Spleen (tissue), 13 donors: ENCODE results near the gene MIEF2. TPM values are rescaled to one million over a fixed set of nuclear protein-coding genes. Genes with fewer than 3 reads are reported as not detected.
A peak's percentile ranks its signal among the peaks of the same experiment; 100 is the strongest.
"Not testable (repeated sequence)": the region's sequence is repeated elsewhere in the genome, so short reads cannot be mapped to it uniquely, and the experiment has no call there.

ENCODE experiments used
- DNase-seq: peaks from one replicate; pipeline ENCODE4 v3.0.0-alpha.2; 2020
- H3K27ac ChIP-seq, 8 donors: fragments of 200-600 bp; sonication (generic) in 7 of 8; 1 replicate in 4 of 8; 2 replicates in 4 of 8; pipeline versions ENCODE4 v1.5.0 to v1.8.0; 2016 to 2021; ENCODE audit warnings: inconsistent platforms in 4 of 8, mild to moderate bottlenecking in 4 of 8, moderate library complexity in 1 of 8
- H3K27me3 ChIP-seq, 7 donors: fragments of 200-600 bp; sonication (generic) in 6 of 7; replicated peaks in 1 of 7; 1 replicate in 4 of 7; 2 replicates in 3 of 7; pipeline versions ENCODE4 v1.5.0 to v1.8.0; 2016 to 2021; ENCODE audit warnings: inconsistent platforms in 3 of 7, mild to moderate bottlenecking in 1 of 7
- H3K36me3 ChIP-seq, 6 donors: fragments of 200-600 bp; sonication (generic) in 5 of 6; 1 replicate in 4 of 6; 2 replicates in 2 of 6; pipeline versions ENCODE4 v1.5.0 to v1.8.0; 2016 to 2021; ENCODE audit warnings: inconsistent platforms in 2 of 6
- H3K4me1 ChIP-seq, 6 donors: fragments of 200-600 bp; sonication (generic) in 5 of 6; 1 replicate in 3 of 6; 2 replicates in 3 of 6; pipeline versions ENCODE4 v1.5.0 to v1.8.0; 2016 to 2021; ENCODE audit warnings: inconsistent platforms in 3 of 6
- H3K4me3 ChIP-seq, 8 donors: fragments of 200-600 bp; sonication (generic) in 7 of 8; 1 replicate in 4 of 8; 2 replicates in 4 of 8; pipeline versions ENCODE4 v1.5.0 to v1.8.0; 2016 to 2021; ENCODE audit warnings: inconsistent platforms in 4 of 8, mild to moderate bottlenecking in 4 of 8, moderate library complexity in 2 of 8
- H3K9me3 ChIP-seq, 8 donors: fragments of 200-600 bp; sonication (generic) in 7 of 8; 1 replicate in 4 of 8; 2 replicates in 4 of 8; pipeline versions ENCODE4 v1.5.0 to v1.8.0; 2016 to 2021; ENCODE audit warnings: inconsistent platforms in 4 of 8
- POLR2A ChIP-seq, 3 donors: fragments of 450-650 bp; IDR thresholded peaks; one replicate each; pipeline ENCODE4 v1.5.1; 2017; ENCODE audit warnings: antibody characterized with exemption in 3 of 3, mild to moderate bottlenecking in 1 of 3
- POLR2AphosphoS5 ChIP-seq, 3 donors: sonication (generic); formaldehyde crosslinking; IDR thresholded peaks; one replicate each; pipeline ENCODE4 v1.5.1; 2017; ENCODE audit warnings: antibody characterized with exemption in 3 of 3
- WGBS, 5 donors: extraction: QIAGEN DNeasy Blood & Tissue Kit in 3 of 5; methylation state at CpG; one replicate each; pipeline versions ENCODE4 v1.1.5 to v1.1.7; 2013 to 2018; 5-methylcytosine and 5-hydroxymethylcytosine counted together
- intact Hi-C: fragments of 100-400 bp; cut with DNase I; formaldehyde crosslinking; loops from one replicate; pipeline ENCODE4 v1.15.0; 2023; ENCODE audit warnings: low total_unique reads
- long read RNA-seq, 2 donors: transcript quantifications; one replicate each; lab custom pipeline, GENCODE V29; 2026
- polyA plus RNA-seq, 3 donors: library from polyadenylated mRNA; stranded (reverse); fragments of 200-250 nt; gene quantifications; one replicate each; pipeline ENCODE4 v1.2.1, GENCODE V29; 2013
- total RNA-seq, 7 donors: library from RNA; depleted of rRNA in 3 of 7; stranded (reverse); fragments of >200 nt in 3 of 7; fragmentation: NEBNext Ultra II Directional in 4 of 7; extraction: Animal tissue kit (Norgen Biotek cat#: 25700) in 4 of 7; gene quantifications; one replicate each; pipeline versions ENCODE4 v1.1.0 to v1.2.1, GENCODE V29; 2016 to 2021
- TF ChIP-seq, protein P1 (sequence below), 11 experiments: fragments of 200-600 bp in 7 of 11; fragments of 450-650 bp in 4 of 11; sonication (generic) in 4 of 11; IDR thresholded peaks in 8 of 11; conservative IDR thresholded peaks in 3 of 11; 1 replicate in 7 of 11; 2 replicates in 4 of 11; pipeline versions ENCODE4 v1.4.0 to v1.8.0; 2016 to 2021; ENCODE audit warnings: antibody characterized with exemption in 11 of 11, inconsistent platforms in 4 of 11, mild to moderate bottlenecking in 1 of 11
- donor health status: healthy with polysubstance abuse.
- donor health status: DM: no; HTN: no; CAD: no; lungs with moderate emphysema.
- donor health status: DM: no; HTN: no; CAD: no.
- donor health status: Bipolar disorder and iron deficiency.
- donor health status: healthy.
- donor health status: DM: no; HTN: no; CAD: no.
- donor health status: DM: yes; HTN: yes; CAD: no.

Gene MIEF2, protein sequence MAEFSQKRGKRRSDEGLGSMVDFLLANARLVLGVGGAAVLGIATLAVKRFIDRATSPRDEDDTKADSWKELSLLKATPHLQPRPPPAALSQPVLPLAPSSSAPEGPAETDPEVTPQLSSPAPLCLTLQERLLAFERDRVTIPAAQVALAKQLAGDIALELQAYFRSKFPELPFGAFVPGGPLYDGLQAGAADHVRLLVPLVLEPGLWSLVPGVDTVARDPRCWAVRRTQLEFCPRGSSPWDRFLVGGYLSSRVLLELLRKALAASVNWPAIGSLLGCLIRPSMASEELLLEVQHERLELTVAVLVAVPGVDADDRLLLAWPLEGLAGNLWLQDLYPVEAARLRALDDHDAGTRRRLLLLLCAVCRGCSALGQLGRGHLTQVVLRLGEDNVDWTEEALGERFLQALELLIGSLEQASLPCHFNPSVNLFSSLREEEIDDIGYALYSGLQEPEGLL
- 10 to 100 TPM in 6 of 7 donors, 1 to 10 TPM in 1; 8.5 to 24.8 (median 13.5) TPM for total RNA-seq
- polyA plus RNA-seq, result 1 to 10 TPM; 4.6 to 7.5 (median 4.8) TPM
- long read RNA-seq, donor 1, transcript MIEF2-201 (4 exons, 3,364 nt), result major isoform, 6 of 6 reads
- long read RNA-seq, donor 1, partial matches to known transcripts, result 0 of 6 reads
- long read RNA-seq, donor 1, other reads (novel, unspliced or antisense), result 0 of 6 reads
- long read RNA-seq, donor 2, partial matches to known transcripts, result 0 of 5 reads
- long read RNA-seq, donor 2, other reads (novel, unspliced or antisense), result 0 of 5 reads

DNA sequence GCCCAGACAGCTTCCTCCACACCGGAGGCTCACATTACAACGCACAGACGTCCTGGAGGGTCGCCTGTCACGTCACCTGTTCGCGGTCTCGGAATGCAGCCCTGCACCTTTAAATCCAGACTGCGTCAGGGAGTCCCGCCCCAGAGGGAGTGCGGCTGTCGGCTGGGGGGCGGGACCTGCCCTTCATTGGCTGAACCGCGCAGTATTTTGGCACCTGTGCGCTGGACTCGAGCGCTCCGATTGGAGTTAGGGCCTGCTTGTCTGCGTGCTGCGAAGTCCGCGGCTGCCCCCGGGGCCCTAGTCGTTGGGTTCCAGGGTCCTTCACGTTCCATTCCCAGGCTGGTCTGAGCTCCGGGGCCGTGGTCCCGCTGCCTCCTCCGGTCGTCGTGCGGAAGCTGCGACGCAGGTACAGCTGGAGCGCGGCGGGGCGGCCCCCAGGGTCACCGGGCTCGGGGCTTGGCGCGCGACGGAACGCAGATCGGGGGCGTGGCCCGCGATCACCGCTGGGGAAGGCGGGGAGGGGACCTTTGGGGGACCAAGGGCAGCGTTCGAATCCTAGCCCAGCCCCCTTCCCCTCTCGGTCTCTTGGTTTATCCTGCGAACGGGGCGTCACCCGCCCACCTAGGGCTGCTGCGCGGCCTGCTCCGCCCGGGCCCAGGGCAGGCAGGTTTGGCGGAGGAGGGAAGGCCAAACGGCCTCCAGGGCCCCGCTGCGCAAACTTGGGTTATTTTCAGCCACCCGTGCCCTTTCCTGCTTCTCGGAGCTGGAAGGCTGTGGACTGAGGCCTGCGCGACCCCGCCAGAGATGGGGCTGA lies at the start of gene MIEF2:
MIEF2 (plus strand) TSS at position 331 of the 814 bp plus-strand sequence. CDS start 2,059 bp downstream, outside the sequence.
- TF ChIP-seq, protein P1, sequence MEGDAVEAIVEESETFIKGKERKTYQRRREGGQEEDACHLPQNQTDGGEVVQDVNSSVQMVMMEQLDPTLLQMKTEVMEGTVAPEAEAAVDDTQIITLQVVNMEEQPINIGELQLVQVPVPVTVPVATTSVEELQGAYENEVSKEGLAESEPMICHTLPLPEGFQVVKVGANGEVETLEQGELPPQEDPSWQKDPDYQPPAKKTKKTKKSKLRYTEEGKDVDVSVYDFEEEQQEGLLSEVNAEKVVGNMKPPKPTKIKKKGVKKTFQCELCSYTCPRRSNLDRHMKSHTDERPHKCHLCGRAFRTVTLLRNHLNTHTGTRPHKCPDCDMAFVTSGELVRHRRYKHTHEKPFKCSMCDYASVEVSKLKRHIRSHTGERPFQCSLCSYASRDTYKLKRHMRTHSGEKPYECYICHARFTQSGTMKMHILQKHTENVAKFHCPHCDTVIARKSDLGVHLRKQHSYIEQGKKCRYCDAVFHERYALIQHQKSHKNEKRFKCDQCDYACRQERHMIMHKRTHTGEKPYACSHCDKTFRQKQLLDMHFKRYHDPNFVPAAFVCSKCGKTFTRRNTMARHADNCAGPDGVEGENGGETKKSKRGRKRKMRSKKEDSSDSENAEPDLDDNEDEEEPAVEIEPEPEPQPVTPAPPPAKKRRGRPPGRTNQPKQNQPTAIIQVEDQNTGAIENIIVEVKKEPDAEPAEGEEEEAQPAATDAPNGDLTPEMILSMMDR (IDR thresholded peaks at IDR 0.05 in 8 of 11, conservative IDR thresholded peaks at IDR 0.05 in 3 of 11), result peak in 4 of 11 experiments; percentile 4 to 42 (median 28)
- TF ChIP-seq POLR2AphosphoS5 (IDR thresholded peaks at IDR 0.05), result peak; percentile 74 to 88 (median 85)
- TF ChIP-seq POLR2A (IDR thresholded peaks at IDR 0.05), result no peak
- H3K36me3 ChIP-seq, result peaks cover 0 to 43% (median 36%) of the 10 kb centered on the region in 6 donors
- peaks cover 36 to 69% (median 60%) of the 10 kb centered on the region in 6 donors for H3K4me1 ChIP-seq
- H3K9me3 ChIP-seq, result no peaks in the 10 kb centered on the region
- intact Hi-C loops, result no loop called here
- 0 to 1% (median 0%) methylated on average over 18 to 72 of the region's 72 CpGs for WGBS, 5 donors
- peak within 1 kb of the TSS; percentile 44 to 100 (median 80) for H3K4me3 ChIP-seq
- H3K27ac ChIP-seq, result peak within 1 kb of the TSS; percentile 57 to 98 (median 92)
- peak; percentile 99 for DNase-seq
- no peaks in the 10 kb centered on the region for H3K27me3 ChIP-seq

DNA sequence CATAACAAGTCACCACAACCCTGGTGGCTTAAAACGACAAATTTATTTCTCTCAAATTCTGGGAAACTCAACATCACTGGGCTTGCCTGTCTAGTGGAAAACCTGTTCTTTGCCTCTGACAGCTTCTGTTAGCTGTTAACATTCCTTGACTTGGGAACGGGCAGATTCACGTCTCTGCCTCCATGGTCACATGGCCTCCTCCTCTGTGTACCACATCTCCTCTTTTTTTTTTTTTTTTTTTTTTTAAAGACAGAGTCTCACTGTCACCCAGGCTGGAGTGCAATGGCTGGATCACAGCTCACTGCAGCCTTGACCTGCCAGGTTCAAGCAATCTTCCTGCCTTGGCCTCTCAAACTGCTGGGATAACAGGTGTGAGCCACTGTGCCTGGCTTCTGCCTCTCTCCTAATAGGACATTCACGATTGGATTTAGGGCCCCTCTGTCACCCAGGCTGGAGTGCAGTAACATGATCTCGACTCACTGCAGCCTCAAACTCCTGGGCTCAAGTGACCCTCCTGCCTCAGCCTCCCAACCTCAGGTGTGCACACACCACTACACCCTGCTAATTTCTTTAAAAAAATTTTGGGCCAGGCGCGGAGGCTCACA lies 46.7 kb upstream of the MIEF2 start:
- Histone ChIP-seq H3K27me3 (no peaks in the 10 kb centered on the region), H3K27ac (no peak overlapping the region), H3K36me3 (peaks cover 4 to 31% (median 27%) of the 10 kb centered on the region in 6 donors), H3K4me3 (no peak overlapping the region), H3K9me3 (no peaks in the 10 kb centered on the region), H3K4me1 (peaks cover 0 to 17% (median 5%) of the 10 kb centered on the region in 6 donors)
- 73 to 84% (median 81%) methylated on average over 7 of the region's 7 CpGs for WGBS, 5 donors
- TF ChIP-seq, protein P1 (IDR thresholded peaks at IDR 0.05 in 8 of 11, conservative IDR thresholded peaks at IDR 0.05 in 3 of 11), result no peak
- TF ChIP-seq POLR2A (IDR thresholded peaks at IDR 0.05), result no peak
- TF ChIP-seq POLR2AphosphoS5 (IDR thresholded peaks at IDR 0.05), result no peak
- intact Hi-C loops, result no loop called here
- DNase-seq, result no peak

DNA sequence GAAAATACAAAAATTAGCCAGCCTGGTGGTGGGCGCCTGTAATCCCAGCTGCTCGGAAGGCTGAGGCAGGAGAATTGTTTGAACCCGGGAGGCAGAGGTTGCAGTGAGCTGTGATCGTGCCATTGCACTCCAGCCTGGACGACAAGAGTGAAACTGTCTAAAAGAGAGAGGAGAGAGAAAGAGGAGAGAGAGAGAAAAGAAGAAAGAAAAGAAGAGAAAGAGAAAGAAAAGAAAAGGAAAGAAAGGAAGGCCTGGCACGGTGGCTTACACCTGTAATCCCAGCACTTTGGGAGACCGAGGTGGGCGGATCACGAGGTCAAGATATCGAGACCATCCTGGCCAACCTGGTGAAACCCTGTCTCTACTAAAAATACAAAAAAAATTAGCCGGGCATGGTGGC lies 43.6 kb upstream of the MIEF2 start:
- not testable (repeated sequence) for DNase-seq, H3K27me3 ChIP-seq, H3K4me3 ChIP-seq, H3K9me3 ChIP-seq, H3K36me3 ChIP-seq, H3K27ac ChIP-seq
- intact Hi-C loops, result loop anchor here (5.0 kb wide), 1 partner anchor 75 kb away; no protein-coding TSS in a partner anchor
- H3K4me1 ChIP-seq, result peaks cover 0 to 20% (median 9%) of the 10 kb centered on the region in 6 donors
- 86 to 88% (median 87%) methylated on average over 11 of the region's 11 CpGs for WGBS, 5 donors
